MM.1S (cell line): ENCODE results near the gene CTNS.

ENCODE experiments used
- CTCF ChIP-seq: fragments of 300-600 bp; sonication (generic); IDR thresholded peaks from 2 replicates; pipeline ENCODE4 v1.5.1; 2016; ENCODE audit warnings: antibody characterized with exemption, low read length, mixed read lengths
- EZH2 ChIP-seq: fragments of 300-600 bp; sonication (generic); optimal IDR thresholded peaks from 2 replicates; pipeline ENCODE3; 2017; ENCODE audit warnings: low read depth, mild to moderate bottlenecking, antibody characterized with exemption, low read length, mixed read lengths
- EZH2phosphoT487 ChIP-seq: fragments of 300-600 bp; sonication (generic); IDR thresholded peaks from 2 replicates; pipeline ENCODE4 v1.6.1; 2018; ENCODE audit warnings: antibody characterized with exemption, low read length

GRCh38 chr17:3622977-3623594 is 13.5 kb upstream of the CTNS start:
- no peak for TF ChIP-seq EZH2phosphoT487
- TF ChIP-seq CTCF, result no peak
- TF ChIP-seq EZH2, result no peak
